Stimulated activated CD4-positive, alpha-beta T cell treated with anti-CD3 and anti-CD28 coated beads, Interleukin-12 subunit alpha, Interleukin-12 subunit beta, amount 100 ng/mL, for 24 hours (primary cell): ENCODE measurements around the gene GNAS-AS1.

Experiments
- DNase-seq, 2 experiments: peaks; one replicate each; pipeline ENCODE4 v3.0.0-alpha.2; 2020; ENCODE audit warnings: low read depth in 2 of 2

Gene GNAS-AS1

GRCh38 chr20:58855506-58856389 lies 5.0 kb upstream of the GNAS-AS1 start:
- no peak for DNase-seq

DNA sequence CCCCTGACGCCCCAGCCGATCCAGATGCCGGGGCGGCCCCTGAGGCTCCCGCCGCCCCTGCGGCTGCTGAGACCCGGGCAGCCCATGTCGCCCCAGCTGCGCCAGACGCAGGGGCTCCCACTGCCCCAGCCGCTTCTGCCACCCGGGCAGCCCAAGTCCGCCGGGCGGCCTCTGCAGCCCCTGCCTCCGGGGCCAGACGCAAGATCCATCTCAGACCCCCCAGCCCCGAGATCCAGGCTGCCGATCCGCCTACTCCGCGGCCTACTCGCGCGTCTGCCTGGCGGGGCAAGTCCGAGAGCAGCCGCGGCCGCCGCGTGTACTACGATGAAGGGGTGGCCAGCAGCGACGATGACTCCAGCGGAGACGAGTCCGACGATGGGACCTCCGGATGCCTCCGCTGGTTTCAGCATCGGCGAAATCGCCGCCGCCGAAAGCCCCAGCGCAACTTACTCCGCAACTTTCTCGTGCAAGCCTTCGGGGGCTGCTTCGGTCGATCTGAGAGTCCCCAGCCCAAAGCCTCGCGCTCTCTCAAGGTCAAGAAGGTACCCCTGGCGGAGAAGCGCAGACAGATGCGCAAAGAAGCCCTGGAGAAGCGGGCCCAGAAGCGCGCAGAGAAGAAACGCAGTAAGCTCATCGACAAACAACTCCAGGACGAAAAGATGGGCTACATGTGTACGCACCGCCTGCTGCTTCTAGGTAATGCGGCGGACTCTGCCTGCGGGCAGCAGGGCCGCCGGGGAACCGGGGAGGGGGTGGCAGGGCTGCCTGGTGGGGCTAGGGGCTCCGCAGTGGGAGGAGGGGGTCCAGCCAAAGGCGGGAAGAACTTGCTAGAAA lies 4.2 kb upstream of the GNAS-AS1 start:
- no peak for DNase-seq

DNA sequence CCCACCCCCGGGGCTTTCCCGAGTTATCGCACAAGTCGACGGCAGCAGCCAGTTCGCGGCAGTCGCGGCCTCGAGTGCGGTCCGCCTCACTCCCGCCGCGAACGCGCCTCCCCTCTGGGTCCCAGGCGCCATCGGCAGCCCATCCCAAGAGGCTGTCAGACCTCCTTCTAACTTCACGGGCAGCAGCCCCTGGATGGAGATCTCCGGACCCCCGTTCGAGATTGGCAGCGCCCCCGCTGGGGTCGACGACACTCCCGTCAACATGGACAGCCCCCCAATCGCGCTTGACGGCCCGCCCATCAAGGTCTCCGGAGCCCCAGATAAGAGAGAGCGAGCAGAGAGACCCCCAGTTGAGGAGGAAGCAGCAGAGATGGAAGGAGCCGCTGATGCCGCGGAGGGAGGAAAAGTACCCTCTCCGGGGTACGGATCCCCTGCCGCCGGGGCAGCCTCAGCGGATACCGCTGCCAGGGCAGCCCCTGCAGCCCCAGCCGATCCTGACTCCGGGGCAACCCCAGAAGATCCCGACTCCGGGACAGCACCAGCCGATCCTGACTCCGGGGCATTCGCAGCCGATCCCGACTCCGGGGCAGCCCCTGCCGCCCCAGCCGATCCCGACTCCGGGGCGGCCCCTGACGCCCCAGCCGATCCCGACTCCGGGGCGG lies 3.4 kb upstream of the GNAS-AS1 start:
- DNase-seq: no peak

- DNase-seq: no peak
Measured at GRCh38 chr20:58853466-58853865, 2.8 kb upstream of the GNAS-AS1 start.

DNA sequence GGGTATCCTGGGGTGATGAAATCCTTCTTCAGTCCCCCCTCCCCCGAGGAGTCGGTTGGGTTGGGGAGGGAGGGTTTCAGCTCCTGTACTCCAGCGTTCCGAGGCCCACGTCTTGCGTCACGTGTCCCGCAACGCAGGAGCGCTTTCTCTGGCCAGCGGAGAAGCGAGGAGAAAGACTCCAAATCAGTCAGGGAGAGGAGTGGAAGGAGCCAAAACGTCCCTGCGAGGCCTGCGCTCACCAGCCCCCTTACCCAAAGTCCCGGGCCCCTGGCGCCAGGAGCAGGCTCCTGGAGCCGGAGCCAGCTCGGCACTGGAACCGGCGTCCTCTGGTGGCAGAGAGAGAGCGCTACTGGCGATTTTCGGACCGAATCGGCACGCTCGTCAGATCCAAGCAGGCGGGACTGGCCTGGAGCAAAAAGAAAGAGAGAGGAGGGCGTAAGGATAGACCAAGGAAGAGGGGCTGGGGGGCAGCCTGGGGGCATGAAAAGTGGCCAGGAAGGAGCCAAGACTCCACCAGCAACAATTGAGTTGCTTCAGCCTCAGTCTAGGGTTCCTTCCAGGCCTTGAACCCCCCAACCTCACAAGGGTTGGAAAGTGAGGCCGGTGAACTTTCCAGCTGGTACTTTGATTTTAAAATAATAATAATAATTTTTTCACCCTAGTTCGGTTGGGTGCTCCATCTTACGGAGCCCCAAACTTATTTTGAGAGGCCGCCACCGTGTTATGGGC lies 2.0 kb upstream of the GNAS-AS1 start, which contains the start of gene GNAS:
TSS of gene GNAS (plus strand) at position 174 of the 729 bp plus-strand sequence.
- DNase-seq: peak in 1 of 2 experiments; percentile 55

- no peak for DNase-seq
Measured at GRCh38 chr20:58851969-58852458, 1.3 kb upstream of the GNAS-AS1 start.

- no peak for DNase-seq
Measured at GRCh38 chr20:58851221-58851968, 693 bp upstream of the GNAS-AS1 start.

- DNase-seq: no peak
Measured at GRCh38 chr20:58847463-58847862, 3.2 kb downstream of the GNAS-AS1 start.

GRCh38 chr20:58845706-58846105 lies 5.0 kb downstream of the GNAS-AS1 start:
- DNase-seq: no peak

GRCh38 chr20:58843128-58843556 lies 7.6 kb downstream of the GNAS-AS1 start:
- no peak for DNase-seq

DNA sequence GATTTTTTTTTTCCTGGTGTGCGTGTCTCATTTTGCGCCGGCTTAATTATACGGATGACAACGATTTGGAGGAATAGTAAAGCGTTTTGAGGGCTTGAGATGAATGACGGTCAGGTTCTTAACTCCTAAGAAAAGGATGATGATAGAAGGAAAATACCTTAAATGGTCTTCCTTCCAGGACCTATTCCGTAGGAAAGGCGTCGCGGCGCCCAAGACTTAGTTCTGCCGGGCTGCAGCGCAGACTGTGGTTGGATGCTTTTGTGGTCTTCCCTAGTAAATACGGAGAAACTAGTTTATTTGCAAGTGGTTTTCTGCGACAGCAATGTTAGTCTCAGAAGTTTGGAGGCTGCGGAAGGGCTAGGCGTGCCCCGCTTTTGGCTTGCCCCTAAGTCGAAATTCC lies 8.4 kb downstream of the GNAS-AS1 start:
- no peak for DNase-seq

- no peak for DNase-seq
Measured at GRCh38 chr20:58841539-58842264, 9.0 kb downstream of the GNAS-AS1 start.

GRCh38 chr20:58840816-58841538 lies 9.7 kb downstream of the GNAS-AS1 start:
- DNase-seq: no peak

GRCh38 chr20:58839991-58840747 lies 10.5 kb downstream of the GNAS-AS1 start:
- DNase-seq: no peak

- DNase-seq: no peak
Measured at GRCh38 chr20:58839474-58839874, 11.2 kb downstream of the GNAS-AS1 start.

- DNase-seq: no peak
Measured at GRCh38 chr20:58838174-58838573, 12.5 kb downstream of the GNAS-AS1 start.

DNA sequence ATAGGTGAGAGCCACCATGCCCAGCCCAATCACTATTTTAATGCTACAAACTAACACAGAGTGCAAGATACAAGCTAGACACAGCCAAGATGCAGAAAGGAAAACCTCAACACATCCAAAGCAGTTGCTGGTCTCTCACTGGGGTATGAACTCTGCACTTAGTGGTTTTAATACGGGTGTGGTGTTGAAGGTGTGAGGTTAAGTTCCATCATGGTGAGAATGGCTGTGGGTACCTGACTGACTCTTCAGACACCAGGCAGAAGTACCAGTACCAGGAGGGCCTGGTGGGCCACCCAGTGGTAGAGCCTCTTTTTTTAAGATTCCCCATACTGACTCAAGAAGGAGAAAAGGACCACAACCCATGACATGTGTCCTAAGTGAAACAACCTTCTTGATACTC lies 13.0 kb downstream of the GNAS-AS1 start:
- DNase-seq: no peak

DNA sequence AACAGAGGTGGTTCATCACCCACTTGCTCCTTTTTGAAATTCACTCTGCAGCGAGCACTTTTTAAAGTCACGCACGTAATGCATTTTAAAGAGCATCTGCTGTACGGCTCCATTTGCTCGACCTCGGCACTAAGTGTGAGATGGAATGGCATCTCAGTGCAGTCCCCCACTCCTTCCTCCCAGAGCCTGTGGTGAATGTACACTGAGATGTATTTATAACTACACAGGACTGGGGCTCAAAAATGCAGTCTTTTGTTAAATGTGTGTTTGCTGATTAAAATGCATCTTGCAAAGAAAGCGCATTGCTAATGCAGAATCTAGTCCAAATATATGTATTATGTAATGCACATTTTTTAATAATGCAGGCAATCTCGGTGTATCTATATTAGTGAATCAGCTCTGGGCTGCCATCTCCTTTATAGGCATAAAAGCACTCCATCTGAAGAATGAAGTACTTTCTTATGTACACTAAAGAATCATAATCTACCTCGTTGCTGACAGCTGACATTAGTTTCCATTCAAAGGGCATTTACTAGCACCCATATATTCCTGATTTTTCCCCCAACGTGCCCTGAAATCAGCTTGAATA lies 14.0 kb downstream of the GNAS-AS1 start:
- DNase-seq: no peak
